T-cell (primary cell): ENCODE measurements around the gene CLIP1. TPM values are rescaled to one million over a fixed set of nuclear protein-coding genes. Genes with fewer than 3 reads are reported as not detected.
"Not testable (repeated sequence)": the region's sequence is repeated elsewhere in the genome, so short reads cannot be mapped to it uniquely, and the experiment has no call there.

Experiments used
- ATAC-seq, 4 experiments: fragments of 200-7000 bp in 3 of 4; fragments of 150-1000 bp in 1 of 4; cut with Tn5 transposase; replicated peaks in 1 of 4; 1 replicate in 3 of 4; 2 replicates in 1 of 4; pipeline ENCODE4 v1.10.0; 2021; ENCODE audit warnings: moderate library complexity in 3 of 4, mild to moderate bottlenecking in 2 of 4, moderate number of reproducible peaks in 1 of 4
- CTCF ChIA-PET, 2 donors: fragments of 300-600 bp; sonication (Branson Sonifier 250); formaldehyde crosslinking; loops; one replicate each; lab custom pipeline; 2022; ENCODE audit warnings: antibody characterized with exemption in 2 of 2; lab: Charles Lee
- POLR2A ChIA-PET, 2 donors: fragments of 300-600 bp; sonication (Branson Sonifier 250); formaldehyde crosslinking; loops; one replicate each; lab custom pipeline; 2022; ENCODE audit warnings: antibody characterized with exemption in 2 of 2; lab: Charles Lee
- DNase-seq, 35 experiments: peaks; one replicate each; pipeline versions ENCODE4 v3.0.0 to v3.0.0-alpha.2; 2013 to 2023
- H3K27ac ChIP-seq: one replicate; pipeline ENCODE4 v1.5.1; 2013; ENCODE audit warnings: low read length
- H3K27me3 ChIP-seq, 2 experiments: replicated peaks in 1 of 2; 1 replicate in 1 of 2; 2 replicates in 1 of 2; pipeline versions ENCODE4 v1.6.1 to v1.7.0; 2013; ENCODE audit warnings: low read length in 1 of 2, mixed read lengths in 1 of 2; ENCODE audit not compliant: control insufficient read depth in 2 of 2, insufficient read depth in 2 of 2; ENCODE audit errors: extremely low read depth in 1 of 2
- H3K36me3 ChIP-seq, 2 donors: 1 replicate in 1 of 2; 2 replicates in 1 of 2; pipeline versions ENCODE4 v1.6.1 to v1.7.0; 2013; ENCODE audit warnings: low read length in 1 of 2; ENCODE audit not compliant: control insufficient read depth in 2 of 2, insufficient read depth in 1 of 2; ENCODE audit errors: extremely low read depth in 1 of 2
- H3K4me1 ChIP-seq, 2 experiments: 1 replicate in 1 of 2; 2 replicates in 1 of 2; pipeline versions ENCODE4 v1.6.1 to v1.7.0; 2013; ENCODE audit warnings: low read length in 2 of 2, mixed read lengths in 1 of 2; ENCODE audit not compliant: insufficient read depth in 2 of 2, control insufficient read depth in 1 of 2; ENCODE audit errors: extremely low read depth in 1 of 2
- H3K4me3 ChIP-seq, 2 donors: 1 replicate in 1 of 2; 2 replicates in 1 of 2; pipeline versions ENCODE4 v1.5.1 to v1.7.0; 2013; ENCODE audit warnings: mild to moderate bottlenecking in 2 of 2, low read length in 1 of 2, moderate library complexity in 1 of 2; ENCODE audit not compliant: control insufficient read depth in 1 of 2; ENCODE audit errors: extremely low read depth in 1 of 2
- H3K9me3 ChIP-seq: 2 replicates; pipeline ENCODE4 v1.7.0; 2013
- H3K27ac Mint-ChIP-seq, 2 donors: one replicate each; pipeline ENCODE4 v1.8.0; 2020 to 2021; ENCODE audit warnings: mild to moderate bottlenecking in 2 of 2, mixed read lengths in 2 of 2
- H3K27me3 Mint-ChIP-seq, 2 donors: one replicate each; pipeline ENCODE4 v1.8.0; 2021 to 2022; ENCODE audit warnings: mixed read lengths in 2 of 2
- H3K36me3 Mint-ChIP-seq: one replicate; pipeline ENCODE4 v1.8.0; 2021; ENCODE audit warnings: mixed read lengths
- H3K4me1 Mint-ChIP-seq, 3 donors: one replicate each; pipeline ENCODE4 v1.8.0; 2020 to 2022; ENCODE audit warnings: mixed read lengths in 3 of 3, mild to moderate bottlenecking in 1 of 3
- H3K4me3 Mint-ChIP-seq, 3 donors: one replicate each; pipeline ENCODE4 v1.8.0; 2020 to 2022; ENCODE audit warnings: mild to moderate bottlenecking in 3 of 3, mixed read lengths in 3 of 3, moderate library complexity in 3 of 3
- H3K9me3 Mint-ChIP-seq, 3 donors: one replicate each; pipeline ENCODE4 v1.8.0; 2020 to 2022; ENCODE audit warnings: mixed read lengths in 3 of 3
- WGBS: methylation state at CpG from one replicate; pipeline ENCODE4 v1.1.5; 2013; ENCODE audit warnings: missing lambda C conversion rate; ENCODE audit not compliant: insufficient coverage; 5-methylcytosine and 5-hydroxymethylcytosine counted together
- total RNA-seq, 35 experiments: library from RNA in 6 of 35; stranded (reverse) in 6 of 35; fragments of 120-200 nt in 1 of 35; gene quantifications; one replicate each; pipeline versions ENCODE4 v1.2.1 to v1.2.4 and lab custom pipeline; 2013 to 2026

Gene CLIP1
- total RNA-seq, 5 donors from 2014 or later (not counting 1 experiment from before 2014, with no cell fraction given): 47.2 to 69.5 (median 59.4) TPM

DNA sequence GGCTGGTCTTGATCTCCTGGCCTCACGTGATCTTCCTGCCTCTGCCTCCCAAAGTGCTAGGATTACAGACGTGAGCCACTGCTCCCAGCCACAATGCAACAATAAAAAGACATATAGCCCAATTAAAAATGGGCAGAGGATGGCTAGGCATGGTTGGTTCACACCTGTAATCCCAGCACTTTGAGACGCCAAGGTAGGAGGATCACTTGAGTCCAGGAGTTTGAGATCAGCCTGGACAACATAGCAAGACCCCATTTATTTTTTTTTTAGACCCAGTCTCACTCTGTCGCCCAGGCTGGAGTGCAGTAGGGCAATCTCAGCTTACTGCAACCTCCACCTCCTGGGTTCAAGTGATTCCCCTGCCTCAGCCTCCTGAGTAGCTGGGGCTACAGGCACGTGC is 21.6 kb upstream of the CLIP1 start:
- H3K4me3 Mint-ChIP-seq, ATAC-seq, H3K27me3 ChIP-seq, H3K27ac ChIP-seq, H3K27ac Mint-ChIP-seq, H3K36me3 ChIP-seq, H3K4me3 ChIP-seq, CTCF ChIA-PET, H3K9me3 ChIP-seq, H3K9me3 Mint-ChIP-seq, POLR2A ChIA-PET, H3K27me3 Mint-ChIP-seq, H3K4me1 ChIP-seq, H3K4me1 Mint-ChIP-seq, DNase-seq, H3K36me3 Mint-ChIP-seq: not testable (repeated sequence)
- WGBS: no CpG with 5 or more reads among the region's 5 CpGs

GRCh38 chr12:122438822-122439221 is 16.4 kb upstream of the CLIP1 start:
- H3K27ac ChIP-seq, H3K36me3 Mint-ChIP-seq, H3K4me1 ChIP-seq, ATAC-seq, H3K27me3 Mint-ChIP-seq, H3K4me3 Mint-ChIP-seq, H3K9me3 Mint-ChIP-seq, H3K4me3 ChIP-seq, POLR2A ChIA-PET, H3K27me3 ChIP-seq, H3K36me3 ChIP-seq, H3K9me3 ChIP-seq, H3K4me1 Mint-ChIP-seq, H3K27ac Mint-ChIP-seq, DNase-seq: not testable (repeated sequence)
- WGBS: 87% methylated on average over 3 of the region's 8 CpGs
- CTCF ChIA-PET: interaction anchor here (0.5 to 0.9 kb wide), 4 partner anchors 56 to 642 kb away, joined by 3 to 8 read pairs (median 3); no protein-coding TSS in a partner anchor

DNA sequence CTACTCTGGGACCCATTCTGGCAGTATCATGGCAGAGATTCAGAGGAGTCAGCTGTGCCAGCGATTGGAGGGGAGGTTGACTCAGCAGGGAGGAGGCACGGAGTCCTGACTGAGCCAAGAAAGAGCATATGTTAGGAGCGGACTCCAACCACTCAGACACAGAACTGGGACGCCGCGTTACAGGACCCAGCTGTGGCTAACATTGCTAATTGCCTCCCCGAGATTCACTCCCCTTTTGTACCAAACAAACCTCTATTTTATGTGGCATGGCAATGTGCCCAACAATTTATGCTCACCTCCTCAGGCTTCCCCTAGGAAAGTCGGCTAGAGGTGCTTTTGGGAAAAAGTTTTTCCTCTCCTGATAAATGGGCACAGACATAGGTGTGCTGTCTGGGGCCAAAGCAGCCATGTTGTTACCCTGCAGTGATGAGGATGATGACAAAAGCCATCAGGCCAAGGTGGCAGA is 15.2 kb upstream of the CLIP1 start:
- Mint-ChIP-seq H3K36me3 (no peaks in the 10 kb centered on the region), H3K27ac (no peak overlapping the region), H3K9me3 (no peaks in the 10 kb centered on the region), H3K4me1 (no peaks in the 10 kb centered on the region), H3K27me3 (no peaks in the 10 kb centered on the region), H3K4me3 (no peak overlapping the region)
- Histone ChIP-seq H3K9me3 (no peaks in the 10 kb centered on the region), H3K27me3 (no peaks in the 10 kb centered on the region), H3K27ac (no peak overlapping the region), H3K36me3 (no peaks in the 10 kb centered on the region), H3K4me1 (no peaks in the 10 kb centered on the region), H3K4me3 (no peak overlapping the region)
- POLR2A ChIA-PET: interaction anchor here in 1 of 2 donors (0.6 kb wide), 1 partner anchor 34 kb away, joined by 4 read pairs; no protein-coding TSS in a partner anchor
- CTCF ChIA-PET: interaction anchor here in 1 of 2 donors (0.6 kb wide), 2 partner anchors 32 to 50 kb away, joined by 3 read pairs; no protein-coding TSS in a partner anchor
- WGBS: 89% methylated on average over 3 of the region's 8 CpGs
- no peak for ATAC-seq
- DNase-seq: no peak

DNA sequence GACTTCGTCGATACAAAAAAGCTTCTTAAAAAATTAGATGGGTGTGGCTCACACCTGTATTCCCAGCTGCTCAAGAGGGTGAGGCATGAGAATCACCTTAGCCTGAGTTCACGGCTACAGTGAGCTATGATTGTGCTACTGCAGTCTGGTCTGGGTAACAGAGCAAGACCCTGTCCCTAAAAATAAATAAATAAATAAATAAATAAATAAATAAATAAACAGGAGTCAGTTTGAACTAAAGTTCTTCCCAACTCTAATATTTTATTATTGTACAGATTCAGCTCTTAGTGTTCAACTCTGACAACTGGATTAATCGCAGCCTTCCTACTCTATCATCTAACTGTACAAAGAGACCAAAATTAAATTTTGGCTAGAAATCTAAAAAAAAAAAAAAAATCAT is 12.7 kb upstream of the CLIP1 start:
- ChIA-PET CTCF (no interaction called here), POLR2A (interaction anchor here in 1 of 2 donors (0.7 kb wide), 1 partner anchor 15 kb away, joined by 10 read pairs; no protein-coding TSS in a partner anchor)
- H3K9me3 ChIP-seq: no peaks in the 10 kb centered on the region
- no peaks in the 10 kb centered on the region for H3K4me1 ChIP-seq
- Mint-ChIP-seq H3K9me3 (no peaks in the 10 kb centered on the region), H3K36me3 (no peaks in the 10 kb centered on the region), H3K4me1 (no peaks in the 10 kb centered on the region), H3K4me3 (no peak overlapping the region), H3K27ac (no peak overlapping the region), H3K27me3 (no peaks in the 10 kb centered on the region)
- no peak overlapping the region for H3K4me3 ChIP-seq
- WGBS: 100% methylated on average over 2 of the region's 4 CpGs
- DNase-seq (no peak), ATAC-seq (no peak)
- H3K27ac ChIP-seq: no peak overlapping the region
- no peaks in the 10 kb centered on the region for H3K36me3 ChIP-seq
- H3K27me3 ChIP-seq: no peaks in the 10 kb centered on the region

DNA sequence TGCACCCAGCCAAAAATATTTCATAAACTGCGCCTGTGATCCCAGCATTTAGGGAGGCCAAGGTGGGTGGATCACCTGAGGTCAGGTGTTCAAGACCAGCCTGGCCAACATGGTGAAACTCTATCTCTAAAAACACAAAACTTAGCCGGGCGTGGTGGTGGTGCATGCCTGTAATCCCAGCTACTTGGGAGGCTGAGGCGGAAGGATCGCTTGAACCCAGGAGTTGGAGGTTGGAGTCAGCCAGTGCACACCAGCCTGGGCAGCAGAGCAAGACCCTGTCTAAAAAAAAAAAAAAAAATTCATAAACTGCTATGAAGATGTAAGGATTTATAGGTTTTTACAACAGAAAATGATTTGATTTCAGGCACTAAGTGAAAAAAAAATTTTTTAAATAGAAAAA is 6.6 kb upstream of the CLIP1 start:
- 100% methylated on average over 1 of the region's 5 CpGs for WGBS
- H3K36me3 ChIP-seq, H3K9me3 Mint-ChIP-seq, H3K27ac ChIP-seq, H3K9me3 ChIP-seq, H3K27me3 ChIP-seq, H3K27me3 Mint-ChIP-seq, POLR2A ChIA-PET, H3K4me1 Mint-ChIP-seq, H3K27ac Mint-ChIP-seq, H3K4me3 ChIP-seq, DNase-seq, H3K4me1 ChIP-seq, ATAC-seq, H3K36me3 Mint-ChIP-seq, H3K4me3 Mint-ChIP-seq: not testable (repeated sequence)
- CTCF ChIA-PET: interaction anchor here in 1 of 2 donors (0.7 to 0.8 kb wide), 2 partner anchors 42 to 736 kb away, joined by 3 to 5 read pairs; no protein-coding TSS in a partner anchor

DNA sequence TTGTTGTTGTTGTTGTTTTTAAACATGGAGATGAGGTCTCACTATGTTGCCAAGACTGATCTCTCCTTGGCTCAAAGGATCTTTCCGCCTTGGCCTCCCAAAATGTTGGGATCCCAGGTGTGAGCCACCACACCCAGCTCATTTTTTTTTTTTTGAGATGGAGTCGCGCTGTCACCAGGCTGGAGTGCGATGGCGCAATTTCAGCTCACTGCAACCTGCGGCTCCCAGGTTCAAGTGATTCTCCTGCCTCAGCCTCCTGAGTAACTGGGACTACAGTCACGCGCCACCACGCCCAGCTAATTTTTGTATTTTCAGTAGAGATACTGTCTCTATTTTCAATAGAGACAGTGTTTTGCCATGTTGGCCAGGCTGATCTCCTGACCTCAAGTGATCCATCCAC is 4.9 kb upstream of the CLIP1 start:
- no peaks in the 10 kb centered on the region for H3K27me3 Mint-ChIP-seq
- POLR2A ChIA-PET: no interaction called here
- H3K9me3 Mint-ChIP-seq: no peaks in the 10 kb centered on the region
- Histone ChIP-seq H3K4me1 (peaks cover 3 to 13% of the 10 kb centered on the region in 2 experiments), H3K27ac (no peak overlapping the region), H3K4me3 (no peak overlapping the region), H3K27me3 (peaks cover 0 to 5% of the 10 kb centered on the region in 2 experiments), H3K9me3 (no peaks in the 10 kb centered on the region), H3K36me3 (no peaks in the 10 kb centered on the region)
- peaks cover 9 to 13% (median 10%) of the 10 kb centered on the region in 3 donors for H3K4me1 Mint-ChIP-seq
- H3K36me3 Mint-ChIP-seq: no peaks in the 10 kb centered on the region
- no peak overlapping the region for H3K27ac Mint-ChIP-seq
- ATAC-seq: no peak
- no peak for DNase-seq
- CTCF ChIA-PET: interaction anchor here in 1 of 2 donors (0.7 kb wide), 1 partner anchor 28 kb away, joined by 3 read pairs; no protein-coding TSS in a partner anchor
- 100% methylated on average over 4 of the region's 9 CpGs for WGBS
- no peak overlapping the region for H3K4me3 Mint-ChIP-seq
